G401.6 (cell line): ENCODE data around the gene KRTAP4-2.
"Not testable (repeated sequence)": the region's sequence is repeated elsewhere in the genome, so short reads cannot be mapped to it uniquely, and the experiment has no call there.

Source experiments
- FAIRE-seq: peaks from 2 replicates; lab custom pipeline; 2012; peaks lifted over from hg19 to GRCh38; lab: Jason Lieb, UNC

The KRTAP4-2 gene

GRCh38 chr17:41177727-41178271 is at the start of gene KRTAP4-2:
Gene KRTAP4-2, minus strand, starts transcription at chr17:41178221. Its CDS starts 57 bp downstream, at chr17:41178164.
- no peak for FAIRE-seq

- not testable (repeated sequence) for FAIRE-seq
Measured at GRCh38 chr17:41226598-41227095, 48.6 kb upstream of the KRTAP4-2 start, which contains the start of gene KRTAP9-2. Gene KRTAP9-2, plus strand, starts transcription at chr17:41226648. Its CDS starts 7 bp downstream, at chr17:41226655.

GRCh38 chr17:41226051-41226450 is 48.0 kb upstream of the KRTAP4-2 start:
- FAIRE-seq: no peak

GRCh38 chr17:41223821-41224220 is 45.8 kb upstream of the KRTAP4-2 start:
- FAIRE-seq: no peak

- no peak for FAIRE-seq
Measured at GRCh38 chr17:41215681-41216080, 37.7 kb upstream of the KRTAP4-2 start.

GRCh38 chr17:41212524-41213169 is 34.6 kb upstream of the KRTAP4-2 start:
- no peak for FAIRE-seq

- FAIRE-seq: no peak
Measured at GRCh38 chr17:41211845-41212466, 33.9 kb upstream of the KRTAP4-2 start.

- FAIRE-seq: no peak
Measured at GRCh38 chr17:41199421-41200078, 21.5 kb upstream of the KRTAP4-2 start.

- FAIRE-seq: no peak
Measured at GRCh38 chr17:41196068-41196467, 18.0 kb upstream of the KRTAP4-2 start.

- FAIRE-seq: no peak
Measured at GRCh38 chr17:41190328-41190727, 12.3 kb upstream of the KRTAP4-2 start.

- FAIRE-seq: not testable (repeated sequence)
Measured at GRCh38 chr17:41189837-41190318, 11.9 kb upstream of the KRTAP4-2 start, which contains the start of gene KRTAP9-1. Gene KRTAP9-1, plus strand, starts transcription at chr17:41189887. Its CDS starts 0 bp downstream, at chr17:41189887.

- no peak for FAIRE-seq
Measured at GRCh38 chr17:41186872-41187271, 8.9 kb upstream of the KRTAP4-2 start.

- no peak for FAIRE-seq
Measured at GRCh38 chr17:41185001-41185400, 7.0 kb upstream of the KRTAP4-2 start.

GRCh38 chr17:41184480-41184961 is 6.5 kb upstream of the KRTAP4-2 start, which contains the start of gene KRTAP4-1:
Gene KRTAP4-1, minus strand, starts transcription at chr17:41184911. Its CDS starts 57 bp downstream, at chr17:41184854.
- FAIRE-seq: no peak

- no peak for FAIRE-seq
Measured at GRCh38 chr17:41178843-41179616, 1.0 kb upstream of the KRTAP4-2 start.

GRCh38 chr17:41178341-41178740 is 320 bp upstream of the KRTAP4-2 start:
- no peak for FAIRE-seq

- no peak for FAIRE-seq
Measured at GRCh38 chr17:41176744-41177387, 1.2 kb downstream of the KRTAP4-2 start.

GRCh38 chr17:41171886-41172285 is 6.1 kb downstream of the KRTAP4-2 start:
- no peak for FAIRE-seq

GRCh38 chr17:41168121-41168520 is 9.9 kb downstream of the KRTAP4-2 start, which contains the start of gene KRTAP4-3:
Gene KRTAP4-3, minus strand, starts transcription at chr17:41168221. Its CDS starts 49 bp downstream, at chr17:41168172.
- no peak for FAIRE-seq

GRCh38 chr17:41167561-41167960 is 10.5 kb downstream of the KRTAP4-2 start:
- no peak for FAIRE-seq

GRCh38 chr17:41163828-41164227 is 14.2 kb downstream of the KRTAP4-2 start:
- no peak for FAIRE-seq
